NK-92 treated with Interleukin-12 subunit alpha and Interleukin-12 subunit beta, amount 100 ng/mL, for 24 hours (cell line): ENCODE data around the gene CSNK1A1.
"Not testable (repeated sequence)": the region's sequence is repeated elsewhere in the genome, so short reads cannot be mapped to it uniquely, and the experiment has no call there.

Experiments used
- DNase-seq: peaks from one replicate; lab custom pipeline; 2025; lab: John Stamatoyannopoulos, UW

The CSNK1A1 gene

DNA sequence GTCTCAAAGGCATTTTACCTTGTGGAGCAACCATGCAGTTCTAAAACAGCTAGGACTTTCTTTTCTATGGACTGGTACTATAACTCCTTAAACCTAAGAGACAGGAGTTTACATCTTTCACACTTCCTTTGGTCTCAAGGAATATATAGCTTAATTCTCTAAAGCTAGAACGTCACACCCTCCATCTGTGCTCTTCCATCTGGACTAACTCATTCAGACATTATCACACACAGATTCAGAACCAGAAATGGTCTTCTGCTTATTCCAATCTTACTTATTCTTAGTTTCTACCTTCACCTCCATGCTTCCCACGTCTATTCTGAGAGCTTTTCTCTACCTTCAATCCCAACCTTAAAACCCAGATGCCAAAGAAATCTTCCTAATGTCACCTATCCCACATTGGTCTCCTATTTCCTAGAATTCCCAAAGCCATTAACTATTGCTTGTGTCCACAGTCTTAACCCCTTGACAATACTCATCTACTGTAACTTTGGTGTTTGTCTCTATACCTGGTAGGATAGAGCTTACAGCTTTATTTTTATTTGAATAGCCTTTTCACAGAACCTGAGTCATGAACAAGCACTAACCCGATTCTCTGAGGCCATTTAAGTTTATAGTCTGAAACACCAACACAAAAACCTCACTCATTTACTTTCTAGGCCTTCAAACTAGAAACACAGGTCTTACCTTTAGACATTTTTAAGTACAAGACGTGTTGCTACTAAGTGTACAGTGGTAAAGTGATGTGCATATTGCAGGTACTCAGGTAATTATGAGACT, 22.8 kb downstream of the CSNK1A1 start:
- no peak for DNase-seq

DNA sequence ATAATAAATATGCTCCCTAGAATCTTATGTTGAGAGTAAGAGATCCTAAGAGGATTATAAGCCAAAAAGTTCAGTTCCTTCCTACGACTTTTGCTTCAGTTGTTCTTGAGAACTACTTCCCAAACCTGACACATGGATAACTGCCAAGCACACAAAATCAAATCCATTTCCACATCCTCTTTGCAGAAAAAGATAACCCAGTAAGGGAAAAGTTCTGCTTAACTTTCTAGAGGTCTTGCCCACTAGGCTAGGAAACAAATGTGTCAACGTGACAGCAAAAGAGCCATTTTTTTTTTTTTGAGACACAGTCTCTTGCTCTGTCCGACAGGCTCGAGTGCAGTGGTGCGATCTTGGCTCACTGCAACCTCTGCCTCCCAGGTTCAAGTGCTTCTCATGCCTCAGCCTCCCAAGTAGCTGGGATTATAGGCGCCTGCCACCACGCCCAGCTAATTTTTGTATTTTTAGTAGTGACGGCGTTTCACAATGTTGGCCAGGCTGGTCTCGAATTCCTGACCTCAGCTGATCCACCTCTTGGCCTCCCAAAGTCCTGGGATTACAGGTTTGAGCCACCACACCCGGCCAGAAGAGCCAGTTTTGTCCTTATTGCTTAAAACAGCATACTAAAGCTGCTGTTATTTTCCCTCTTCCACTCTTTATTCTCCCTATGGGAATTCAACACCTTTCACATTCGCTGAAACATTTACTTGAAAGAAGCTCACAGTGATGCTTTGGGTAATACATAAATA, 24.2 kb downstream of the CSNK1A1 start:
- no peak for DNase-seq

DNA sequence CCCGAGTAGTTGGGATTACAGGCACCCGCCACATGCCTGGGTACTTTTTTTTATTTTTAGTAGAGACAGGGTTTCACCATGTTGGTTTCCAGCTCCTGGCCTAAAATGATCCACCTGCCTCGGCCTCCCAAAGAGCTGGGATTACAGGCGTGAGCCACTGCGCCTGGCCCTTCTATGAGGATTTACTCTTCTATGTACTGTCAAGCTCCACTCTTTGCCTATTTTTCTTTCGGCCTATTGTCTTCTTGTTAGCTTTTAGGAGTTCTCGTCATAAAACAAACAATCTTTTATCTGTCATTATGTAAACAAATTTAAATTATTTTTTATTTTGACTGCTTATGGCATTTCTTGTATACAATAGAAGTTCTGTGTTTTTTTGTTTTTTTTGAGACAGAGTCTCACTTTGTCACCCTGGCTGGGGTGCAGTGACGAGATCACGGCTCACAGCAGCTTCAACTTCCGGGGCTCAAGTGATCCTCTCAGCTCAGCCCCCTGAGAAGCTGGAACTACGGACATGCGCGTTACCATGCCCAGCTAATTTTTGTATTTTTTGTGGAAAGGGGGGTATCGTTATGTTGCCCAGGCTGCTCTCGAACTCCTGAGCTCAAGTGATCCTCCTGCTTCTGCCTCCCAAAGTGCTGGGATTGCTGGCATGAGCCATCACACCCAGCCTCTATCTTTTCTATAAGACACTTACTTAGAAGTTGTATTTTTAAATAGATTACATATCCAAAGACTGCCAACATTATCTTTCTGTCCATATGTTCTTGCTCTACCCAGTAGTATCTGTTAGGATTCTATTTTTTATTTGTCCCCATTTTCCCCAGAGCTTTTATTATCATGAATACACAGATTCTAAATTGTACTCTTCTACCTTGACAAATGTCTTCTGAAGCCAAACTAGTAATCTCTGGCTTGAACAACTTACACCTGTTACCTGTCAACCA, 29.2 kb downstream of the CSNK1A1 start:
- DNase-seq, result no peak

DNA sequence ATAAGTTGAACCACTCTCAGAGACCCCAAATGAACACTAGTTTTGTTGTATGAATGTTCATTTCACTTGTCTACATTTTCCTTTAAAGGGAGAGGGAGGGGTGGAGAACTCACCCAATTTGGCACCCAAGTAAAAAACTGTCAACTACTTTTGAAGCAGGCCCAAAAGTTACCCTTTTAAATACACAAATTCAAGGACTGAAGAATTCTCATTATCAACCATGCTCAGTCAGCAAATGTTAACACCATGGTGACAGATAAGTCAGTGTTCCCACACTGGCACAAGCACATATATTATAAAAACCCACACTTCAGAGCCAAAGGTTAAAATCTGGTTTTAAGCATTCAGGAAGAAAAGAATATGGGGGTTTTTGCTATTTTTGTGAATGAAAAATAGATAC, 31.6 kb downstream of the CSNK1A1 start:
- DNase-seq, result no peak

DNA sequence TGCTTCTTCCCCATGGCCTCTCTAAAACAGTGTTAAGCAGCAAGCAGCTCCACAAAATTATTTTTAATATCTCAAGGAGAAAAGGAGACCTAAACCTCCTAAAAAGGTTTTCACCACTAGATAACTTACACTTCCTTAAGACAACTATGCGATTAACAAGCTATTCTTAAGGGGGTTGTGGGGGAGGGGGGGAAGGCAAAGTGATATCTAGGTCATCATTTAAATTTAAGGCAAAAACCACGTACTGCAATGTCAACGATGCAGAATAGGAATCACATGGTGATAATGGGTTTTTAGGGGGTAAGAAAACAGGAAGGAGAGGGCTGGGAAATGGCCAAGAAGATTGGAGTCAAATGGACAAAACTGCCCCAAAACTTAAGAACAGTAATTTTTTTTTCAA, 32.6 kb downstream of the CSNK1A1 start:
- DNase-seq, result no peak

DNA sequence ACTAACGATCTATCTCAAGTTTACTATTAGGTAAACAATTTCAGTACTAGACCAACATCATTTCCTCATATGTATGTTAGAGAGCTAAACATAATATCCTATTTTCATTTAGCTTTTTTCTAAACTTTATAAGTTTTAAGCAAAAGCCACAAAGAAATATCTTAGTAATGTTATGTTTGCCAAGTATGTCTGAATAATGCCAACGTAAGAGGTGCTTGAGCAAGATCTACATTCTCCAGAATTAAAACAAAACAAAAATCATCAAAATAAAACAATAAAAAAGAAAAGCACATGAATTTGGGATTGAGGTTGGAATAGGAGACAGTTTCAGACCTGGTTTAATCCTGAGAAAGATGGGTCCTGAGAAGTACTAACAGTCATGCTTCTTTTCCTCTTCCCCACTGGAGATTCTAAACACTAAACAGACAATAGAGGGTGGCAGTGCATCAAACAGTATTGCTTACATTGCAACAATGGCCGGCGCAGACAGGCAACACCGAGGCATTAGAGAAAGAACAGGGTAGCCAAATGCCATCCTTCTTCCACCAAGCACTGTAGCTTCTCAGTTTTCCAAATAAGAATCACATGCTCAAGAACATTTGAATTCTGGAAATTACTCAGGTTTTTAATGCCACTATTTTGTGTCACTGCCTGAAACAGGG, 33.6 kb downstream of the CSNK1A1 start:
- no peak for DNase-seq

DNA sequence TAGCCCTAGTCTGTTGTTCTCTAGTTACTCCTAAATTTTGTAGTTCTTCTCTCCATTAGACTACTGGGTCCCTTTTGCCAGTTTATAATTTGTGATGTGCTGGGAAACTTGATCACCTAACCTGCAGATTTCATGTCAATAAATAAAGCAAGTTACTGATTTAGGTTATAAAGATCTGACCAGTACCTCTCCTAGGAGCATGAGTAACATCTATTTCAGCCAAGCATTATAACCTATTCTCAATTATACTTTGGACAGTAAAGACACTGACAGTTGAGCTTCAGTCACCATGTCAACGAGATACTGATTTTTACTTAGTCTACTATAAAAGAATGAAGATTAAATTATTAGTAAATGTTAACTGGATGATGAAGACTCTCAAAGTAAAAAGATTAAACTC, 36.7 kb downstream of the CSNK1A1 start:
- no peak for DNase-seq

DNA sequence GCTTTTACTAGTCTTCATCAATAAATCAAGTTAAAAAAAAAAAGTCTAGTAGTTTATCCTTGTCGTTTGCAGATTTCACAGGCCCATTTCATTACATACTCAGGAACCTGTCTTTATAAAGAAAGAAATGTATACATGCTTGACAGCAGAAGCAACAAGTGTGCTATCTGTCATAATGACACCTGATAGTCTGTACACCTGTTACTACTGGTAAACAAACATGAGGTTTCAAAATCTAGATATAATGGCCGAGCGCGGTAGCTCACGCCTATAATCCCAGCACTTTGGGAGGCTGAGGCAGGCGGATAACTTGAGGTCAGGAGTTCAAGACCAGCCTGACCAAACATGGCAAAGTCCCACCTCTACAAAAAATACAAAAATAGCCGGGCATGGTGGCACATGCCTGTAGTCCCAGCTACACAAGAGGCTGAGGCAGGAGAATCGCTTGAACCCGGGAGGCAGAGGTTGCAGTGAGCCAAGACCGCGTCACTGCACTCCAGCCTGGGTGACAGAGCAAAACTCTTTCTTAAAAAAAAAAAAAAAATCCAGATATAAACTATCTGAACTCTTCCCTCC, 37.8 kb downstream of the CSNK1A1 start:
- DNase-seq, result not testable (repeated sequence)

DNA sequence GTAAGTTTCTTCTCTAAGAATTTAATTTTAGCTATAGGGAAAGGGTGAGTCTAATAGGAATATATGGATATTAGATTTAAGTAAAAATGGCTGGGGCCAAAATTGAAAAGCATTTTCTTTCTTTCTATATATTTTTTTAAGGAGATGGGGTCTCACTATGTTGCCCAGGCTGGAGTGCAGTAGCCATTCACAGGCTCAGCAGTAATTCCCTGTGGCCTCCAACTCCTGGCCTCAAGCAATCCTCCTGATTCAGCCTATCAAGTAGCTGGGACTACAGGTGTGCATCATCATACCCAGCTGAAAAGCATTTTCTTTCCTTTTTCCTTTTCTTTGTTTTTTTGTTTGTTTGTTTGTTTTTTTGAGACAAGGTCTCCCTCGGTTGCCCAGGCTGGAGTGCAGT, 41.1 kb downstream of the CSNK1A1 start:
- no peak for DNase-seq

DNA sequence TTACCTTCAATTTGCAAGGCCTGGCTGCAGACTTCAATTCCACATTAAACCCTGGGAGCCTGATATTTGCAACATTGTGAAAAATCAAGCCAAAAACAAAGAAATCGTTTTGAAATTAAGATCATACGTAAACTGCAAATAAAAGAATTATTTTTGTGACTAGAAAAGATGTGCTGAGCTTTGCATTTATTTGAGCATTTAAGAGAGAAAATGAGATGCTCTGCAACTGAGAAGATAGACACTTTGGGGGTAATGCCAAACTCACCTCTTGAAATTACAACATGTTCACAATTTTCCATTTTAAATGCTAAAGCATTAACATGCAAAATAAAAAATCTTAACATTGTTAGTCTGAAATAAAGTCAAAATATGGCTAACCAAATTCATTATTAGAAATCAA, 46.6 kb downstream of the CSNK1A1 start:
- DNase-seq, result no peak

DNA sequence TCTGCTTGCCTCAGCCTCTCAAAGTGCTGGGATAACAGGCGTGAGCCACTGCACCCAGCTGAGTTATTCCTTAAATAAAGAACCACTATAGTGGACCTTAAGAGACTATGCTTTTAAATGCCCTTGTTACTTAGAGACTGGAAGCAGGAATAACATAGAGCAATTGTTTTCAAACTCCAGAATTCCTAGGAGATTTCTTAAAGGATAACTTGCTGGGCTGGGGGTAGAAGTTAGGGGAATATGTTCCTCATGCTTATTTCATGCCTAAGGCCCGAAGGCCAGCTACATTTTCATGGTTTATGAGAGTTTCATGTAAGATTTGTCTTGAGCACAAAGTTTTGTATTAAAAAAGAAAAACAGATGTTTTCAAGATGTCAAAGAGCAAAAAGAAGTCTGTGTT, 48.2 kb downstream of the CSNK1A1 start:
- no peak for DNase-seq

DNA sequence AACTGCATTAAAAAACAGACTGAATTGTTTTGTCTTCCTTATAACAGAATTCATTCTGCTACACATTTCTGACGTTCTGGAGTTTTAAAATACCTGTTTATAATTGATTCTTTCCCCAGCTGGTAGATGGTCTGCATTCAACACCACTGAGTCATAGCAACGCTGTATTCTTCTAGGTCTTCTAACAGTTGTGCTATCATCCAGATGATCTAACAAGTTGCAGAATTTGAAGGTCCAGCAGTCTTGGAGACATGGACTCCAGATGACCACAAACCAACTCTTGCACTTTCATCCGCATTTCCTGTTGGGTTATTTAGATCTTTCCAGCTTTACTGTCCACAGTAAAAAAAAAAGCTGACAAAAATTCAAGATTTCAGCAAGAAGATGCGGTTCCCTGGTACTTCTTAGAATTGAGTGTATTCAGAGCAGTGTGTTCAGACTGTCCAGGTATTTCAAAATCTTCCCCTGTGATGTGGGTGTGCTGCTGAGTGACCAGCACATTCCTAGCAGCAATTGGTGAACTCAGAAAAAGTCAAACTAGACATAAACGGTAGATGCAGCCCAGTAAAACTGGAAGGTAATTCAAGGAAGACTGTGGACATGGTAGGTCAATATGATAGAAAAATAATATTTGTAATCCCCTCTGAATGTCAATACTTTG, 50.2 kb downstream of the CSNK1A1 start:
- DNase-seq, result no peak

DNA sequence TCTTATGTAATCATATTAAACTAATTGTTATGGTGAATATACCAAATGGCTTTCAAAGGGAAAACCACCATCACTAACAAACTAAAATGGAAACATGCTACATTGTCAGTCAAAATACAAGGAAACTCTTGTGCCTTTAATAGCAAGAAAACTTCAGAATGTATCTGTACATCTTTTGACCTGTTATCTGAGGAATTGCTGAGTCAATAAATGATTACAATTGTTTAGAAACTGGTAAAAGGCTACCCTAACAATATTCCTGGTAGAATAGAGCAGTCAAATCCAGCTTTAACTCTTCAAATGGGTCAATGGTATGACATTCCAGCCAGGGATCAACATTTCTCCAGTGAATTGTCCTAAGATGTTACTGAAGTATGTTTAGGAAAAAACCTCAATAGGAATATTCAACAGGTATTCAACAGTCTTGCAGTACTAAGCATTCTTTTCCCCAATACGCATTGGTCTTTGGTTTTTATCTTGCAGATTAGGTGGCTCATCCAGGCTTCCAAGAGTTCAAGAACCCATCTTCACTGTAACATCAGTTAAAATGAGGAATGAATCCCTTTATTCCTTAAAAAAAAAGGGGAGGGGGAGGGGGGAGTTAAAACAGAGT, 52.4 kb downstream of the CSNK1A1 start:
- no peak for DNase-seq

DNA sequence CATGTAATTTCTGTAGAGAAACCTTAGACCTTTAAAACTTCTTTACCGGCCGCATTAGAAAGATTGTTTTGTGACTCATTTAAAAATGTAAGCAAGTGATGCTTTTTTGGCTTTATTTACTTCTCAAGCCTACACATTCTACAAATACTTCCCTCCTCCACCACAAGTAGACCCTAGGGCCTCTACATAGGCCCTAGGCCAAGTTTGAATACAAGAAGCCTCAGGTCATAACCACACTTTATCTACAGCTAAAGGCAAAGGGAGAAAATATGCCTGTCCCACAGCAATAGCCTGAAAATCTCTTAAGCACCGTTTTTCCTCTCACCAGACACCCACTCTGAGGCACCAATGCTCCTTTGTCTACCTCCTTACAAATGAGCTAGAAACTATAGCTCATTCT, 53.9 kb downstream of the CSNK1A1 start:
- DNase-seq, result no peak

DNA sequence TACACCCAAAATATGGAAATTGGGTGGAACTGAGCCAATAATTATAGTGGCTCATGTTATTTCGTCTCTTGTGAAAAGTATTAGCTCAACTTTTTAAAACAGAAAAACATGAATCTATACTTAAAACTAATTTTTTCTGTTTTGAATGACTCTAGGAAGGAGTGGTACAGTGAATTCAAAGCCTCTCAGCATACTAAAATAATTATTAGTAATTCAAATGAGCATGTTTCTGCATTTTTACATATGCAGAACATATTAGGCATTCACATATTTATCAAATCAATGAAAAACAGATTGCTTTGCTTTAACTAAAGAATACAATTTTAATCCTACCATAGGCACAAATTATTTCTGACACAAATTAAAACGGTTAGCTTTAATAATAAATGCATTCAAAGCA, 54.3 kb downstream of the CSNK1A1 start:
- DNase-seq, result no peak

DNA sequence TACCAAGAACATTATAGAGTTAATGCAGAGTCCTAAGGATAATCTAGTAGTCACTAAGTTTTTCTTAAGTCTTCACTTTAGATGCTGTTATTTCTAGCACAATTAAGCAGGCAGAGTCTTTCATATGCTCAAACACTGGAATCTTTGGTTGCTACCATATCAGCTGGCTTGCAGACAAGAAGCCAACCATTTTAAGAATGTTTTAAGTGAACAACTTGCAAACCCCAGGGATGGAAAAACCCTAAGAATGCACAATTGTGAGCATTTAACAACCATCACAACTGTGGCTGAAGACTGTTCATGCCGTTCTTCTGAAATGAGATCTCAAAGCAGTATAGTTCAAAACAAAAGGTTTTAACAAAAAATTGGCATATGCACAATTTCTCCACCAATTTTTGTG, 55.1 kb downstream of the CSNK1A1 start:
- DNase-seq, result no peak

DNA sequence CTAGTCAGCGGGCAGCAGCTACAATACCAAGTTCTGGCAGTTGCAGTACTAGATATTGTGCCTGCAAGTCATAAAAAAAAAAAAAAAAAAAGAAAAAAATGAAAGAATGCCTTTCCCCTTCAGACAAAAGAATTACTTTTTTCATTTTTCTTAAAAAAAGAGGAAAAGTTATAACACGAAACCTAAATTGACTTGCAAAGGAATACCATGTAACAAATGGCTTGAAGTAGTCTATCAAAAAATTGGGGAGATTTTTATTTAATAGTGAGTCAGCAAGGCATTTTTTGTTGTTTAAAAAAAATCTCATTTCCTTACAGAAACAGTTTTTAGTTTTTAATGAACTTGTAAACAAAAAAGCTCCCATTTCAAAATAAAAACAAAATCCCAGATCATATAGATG, 55.6 kb downstream of the CSNK1A1 start:
- DNase-seq, result no peak

DNA sequence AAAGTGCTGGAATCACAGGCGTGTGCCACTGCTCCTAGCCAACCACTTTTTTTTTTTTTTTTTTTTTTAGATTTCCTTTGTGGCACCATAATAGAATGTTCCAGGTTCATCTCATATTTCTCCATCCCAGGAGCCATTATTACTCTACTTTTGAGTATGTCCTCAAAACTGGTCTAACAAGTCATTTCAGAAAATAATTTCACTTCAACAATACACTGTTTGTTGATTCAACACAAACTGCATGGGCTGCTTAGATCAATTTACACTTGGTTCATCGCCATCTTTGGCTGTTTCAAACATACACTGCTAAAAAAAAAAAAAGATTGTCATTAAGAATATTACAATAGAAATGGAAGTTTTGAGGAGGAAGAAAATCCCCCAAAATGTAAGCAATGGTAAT, 57.9 kb downstream of the CSNK1A1 start:
- no peak for DNase-seq

DNA sequence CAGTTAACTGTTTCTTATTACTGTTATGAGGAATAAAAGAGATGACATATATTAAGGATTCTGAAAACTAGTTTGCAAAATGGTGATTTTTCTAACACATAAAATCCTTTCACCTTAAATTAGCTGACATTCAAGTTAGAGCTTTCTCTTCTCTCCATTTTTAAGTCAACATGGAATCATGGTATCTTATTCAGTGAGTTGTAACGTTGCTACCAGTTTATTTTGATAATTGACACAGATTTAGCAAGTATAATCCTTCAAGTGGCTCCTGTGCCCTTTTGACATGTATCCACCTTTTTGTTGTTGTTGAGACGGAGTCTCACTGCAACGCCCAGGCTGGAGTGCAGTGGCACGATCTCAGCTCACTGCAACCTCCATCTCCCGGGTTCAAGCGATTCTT, 58.5 kb downstream of the CSNK1A1 start:
- no peak for DNase-seq

DNA sequence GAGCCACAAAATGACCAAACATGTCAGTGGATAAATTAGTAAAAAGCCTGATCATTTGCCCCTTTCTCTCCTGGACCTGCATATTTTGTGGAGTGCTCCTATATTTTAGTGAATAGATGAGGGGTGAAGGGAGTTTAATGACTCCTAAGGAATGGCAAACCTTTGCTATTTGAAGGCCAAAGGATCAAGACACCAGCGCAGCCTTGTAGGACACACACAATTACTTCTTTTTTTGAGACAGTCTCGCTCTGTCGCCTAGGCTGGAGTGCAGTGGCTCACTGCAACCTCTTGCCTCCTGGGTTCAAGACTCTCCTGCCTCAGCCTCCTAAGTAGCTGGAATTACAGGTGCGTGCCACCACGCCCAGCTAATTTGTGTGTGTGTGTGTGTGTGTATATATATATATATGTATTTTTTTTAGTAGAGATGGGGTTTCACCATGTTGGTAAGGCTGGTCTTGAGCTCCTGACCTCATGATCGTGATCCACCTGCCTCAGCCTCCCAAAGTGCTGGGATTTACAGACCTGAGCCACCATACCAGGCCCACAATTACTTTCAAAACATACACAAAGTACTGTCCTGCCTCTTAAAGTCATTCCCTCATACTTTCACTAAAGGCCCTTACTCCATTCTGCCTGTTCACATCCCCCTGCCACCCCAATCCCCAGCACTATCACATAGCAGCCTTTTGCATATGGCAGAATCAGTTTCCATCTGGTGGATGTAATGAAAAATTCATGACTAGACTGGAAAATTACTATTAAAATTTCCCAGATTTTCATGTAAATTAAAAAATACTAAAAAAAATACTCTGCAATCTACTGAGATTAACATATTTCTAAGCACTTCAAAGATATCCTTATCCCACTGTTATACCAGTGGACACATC, 60.4 kb downstream of the CSNK1A1 start:
- no peak for DNase-seq
